ENCODE measurements around the gene RTTN. TPM values are rescaled to one million over a fixed set of nuclear protein-coding genes. Genes with fewer than 3 reads are reported as not detected.
A peak's percentile ranks its signal among the peaks of the same experiment; 100 is the strongest.

RTTN gene
- total RNA-seq, 2 donors from 2014 or later: 21.8 to 73.7 TPM

- ATAC-seq (peak in 1 of 2 donors; percentile 59), DNase-seq (ENCODE audit: low spot score) (no peak)
- Mint-ChIP-seq H3K36me3 (no peaks in the 10 kb centered on the region), H3K9me3 (no peaks in the 10 kb centered on the region), H3K27ac (peak overlapping the region; percentile 4 to 36), H3K27me3 (no peaks in the 10 kb centered on the region), H3K4me3 (peak overlapping the region; percentile 43), H3K4me1 (ENCODE audit: low read depth in 2 of 2) (peaks cover 16 to 22% of the 10 kb centered on the region in 2 donors)
Observed at GRCh38 chr18:70069965-70070364, 135.5 kb downstream of the RTTN start.

GRCh38 chr18:70069382-70069781 is 136.1 kb downstream of the RTTN start:
- Mint-ChIP-seq H3K36me3 (no peaks in the 10 kb centered on the region), H3K4me3 (peak overlapping the region; percentile 32), H3K4me1 (ENCODE audit: low read depth in 2 of 2) (peaks cover 16 to 22% of the 10 kb centered on the region in 2 donors), H3K27ac (peak overlapping the region; percentile 36 to 63), H3K9me3 (no peaks in the 10 kb centered on the region), H3K27me3 (no peaks in the 10 kb centered on the region)
- no peak for DNase-seq (ENCODE audit: low spot score)
- no peak for ATAC-seq

- H3K9me3 Mint-ChIP-seq: no peaks in the 10 kb centered on the region
- peaks cover 16 to 22% of the 10 kb centered on the region in 2 donors for H3K4me1 Mint-ChIP-seq (ENCODE audit: low read depth in 2 of 2)
- ATAC-seq (peak; percentile 83 to 94), DNase-seq (ENCODE audit: low spot score) (no peak)
- H3K4me3 Mint-ChIP-seq: peak overlapping the region; percentile 32
- H3K36me3 Mint-ChIP-seq: no peaks in the 10 kb centered on the region
- H3K27ac Mint-ChIP-seq: peak overlapping the region; percentile 36 to 63
- H3K27me3 Mint-ChIP-seq: no peaks in the 10 kb centered on the region
Observed at GRCh38 chr18:70068981-70069380, 136.5 kb downstream of the RTTN start.

- Mint-ChIP-seq H3K27me3 (no peaks in the 10 kb centered on the region), H3K4me3 (no peak overlapping the region), H3K27ac (no peak overlapping the region), H3K4me1 (ENCODE audit: low read depth in 2 of 2) (peaks cover 0 to 9% of the 10 kb centered on the region in 2 donors), H3K9me3 (no peaks in the 10 kb centered on the region), H3K36me3 (peaks cover 30% of the 10 kb centered on the region)
- ATAC-seq (no peak), DNase-seq (ENCODE audit: low spot score) (no peak)
Observed at GRCh38 chr18:70059684-70060083, 145.8 kb downstream of the RTTN start.

- ATAC-seq (no peak), DNase-seq (ENCODE audit: low spot score) (no peak)
- no peaks in the 10 kb centered on the region for H3K27me3 Mint-ChIP-seq
- no peak overlapping the region for H3K4me3 Mint-ChIP-seq
- peaks cover 0 to 9% of the 10 kb centered on the region in 2 donors for H3K4me1 Mint-ChIP-seq (ENCODE audit: low read depth in 2 of 2)
- no peak overlapping the region for H3K27ac Mint-ChIP-seq
- H3K36me3 Mint-ChIP-seq: peaks cover 30% of the 10 kb centered on the region
- H3K9me3 Mint-ChIP-seq: no peaks in the 10 kb centered on the region
Observed at GRCh38 chr18:70058916-70059315, 146.6 kb downstream of the RTTN start.

- no peak overlapping the region for H3K4me3 Mint-ChIP-seq
- H3K27me3 Mint-ChIP-seq: no peaks in the 10 kb centered on the region
- ATAC-seq (no peak), DNase-seq (ENCODE audit: low spot score) (no peak)
- no peak overlapping the region for H3K27ac Mint-ChIP-seq
- peaks cover 2% of the 10 kb centered on the region for H3K36me3 Mint-ChIP-seq
- H3K9me3 Mint-ChIP-seq: no peaks in the 10 kb centered on the region
- peaks cover 0 to 8% of the 10 kb centered on the region in 2 donors for H3K4me1 Mint-ChIP-seq (ENCODE audit: low read depth in 2 of 2)
Observed at GRCh38 chr18:70047931-70048603, 157.4 kb downstream of the RTTN start.

GRCh38 chr18:70046796-70047195 is 158.7 kb downstream of the RTTN start:
- Mint-ChIP-seq H3K27ac (no peak overlapping the region), H3K36me3 (peaks cover 12% of the 10 kb centered on the region), H3K9me3 (no peaks in the 10 kb centered on the region), H3K27me3 (no peaks in the 10 kb centered on the region), H3K4me1 (ENCODE audit: low read depth in 2 of 2) (peaks cover 0 to 11% of the 10 kb centered on the region in 2 donors), H3K4me3 (no peak overlapping the region)
- DNase-seq (ENCODE audit: low spot score): no peak
- no peak for ATAC-seq

- DNase-seq (ENCODE audit: low spot score) (no peak), ATAC-seq (no peak)
- Mint-ChIP-seq H3K4me3 (no peak overlapping the region), H3K27ac (no peak overlapping the region), H3K9me3 (no peaks in the 10 kb centered on the region), H3K36me3 (peaks cover 15% of the 10 kb centered on the region), H3K4me1 (ENCODE audit: low read depth in 2 of 2) (peaks cover 0 to 11% of the 10 kb centered on the region in 2 donors), H3K27me3 (no peaks in the 10 kb centered on the region)
Observed at GRCh38 chr18:70046207-70046606, 159.3 kb downstream of the RTTN start.

GRCh38 chr18:70044632-70045031 is 160.9 kb downstream of the RTTN start:
- DNase-seq (ENCODE audit: low spot score) (no peak), ATAC-seq (peak; percentile 92 to 95)
- H3K27ac Mint-ChIP-seq: peak overlapping the region; percentile 71 to 84
- no peaks in the 10 kb centered on the region for H3K9me3 Mint-ChIP-seq
- H3K27me3 Mint-ChIP-seq: no peaks in the 10 kb centered on the region
- peaks cover 0 to 11% of the 10 kb centered on the region in 2 donors for H3K4me1 Mint-ChIP-seq (ENCODE audit: low read depth in 2 of 2)
- H3K4me3 Mint-ChIP-seq: no peak overlapping the region
- H3K36me3 Mint-ChIP-seq: peaks cover 23% of the 10 kb centered on the region

GRCh38 chr18:70041459-70042050 is 163.9 kb downstream of the RTTN start:
- Mint-ChIP-seq H3K27me3 (no peaks in the 10 kb centered on the region), H3K36me3 (peaks cover 37% of the 10 kb centered on the region), H3K9me3 (no peaks in the 10 kb centered on the region), H3K27ac (no peak overlapping the region), H3K4me1 (ENCODE audit: low read depth in 2 of 2) (peaks cover 0 to 11% of the 10 kb centered on the region in 2 donors), H3K4me3 (no peak overlapping the region)
- no peak for ATAC-seq
- DNase-seq (ENCODE audit: low spot score): no peak

GRCh38 chr18:70039186-70039585 is 166.3 kb downstream of the RTTN start:
- Mint-ChIP-seq H3K36me3 (peaks cover 50% of the 10 kb centered on the region), H3K27ac (peak overlapping the region in 1 of 2 donors; percentile 4), H3K27me3 (no peaks in the 10 kb centered on the region), H3K4me3 (no peak overlapping the region), H3K9me3 (peaks cover 9% of the 10 kb centered on the region), H3K4me1 (ENCODE audit: low read depth in 2 of 2) (peaks cover 0 to 6% of the 10 kb centered on the region in 2 donors)
- DNase-seq (ENCODE audit: low spot score): no peak
- no peak for ATAC-seq

GRCh38 chr18:70037431-70038061 is 167.9 kb downstream of the RTTN start:
- H3K9me3 Mint-ChIP-seq: peaks cover 9% of the 10 kb centered on the region
- no peak overlapping the region for H3K27ac Mint-ChIP-seq
- peaks cover 55% of the 10 kb centered on the region for H3K36me3 Mint-ChIP-seq
- no peaks in the 10 kb centered on the region for H3K27me3 Mint-ChIP-seq
- no peak overlapping the region for H3K4me3 Mint-ChIP-seq
- ATAC-seq: no peak
- peaks cover 0 to 3% of the 10 kb centered on the region in 2 donors for H3K4me1 Mint-ChIP-seq (ENCODE audit: low read depth in 2 of 2)
- DNase-seq (ENCODE audit: low spot score): no peak

- no peak overlapping the region for H3K27ac Mint-ChIP-seq
- no peak overlapping the region for H3K4me3 Mint-ChIP-seq
- peaks cover 54% of the 10 kb centered on the region for H3K36me3 Mint-ChIP-seq
- no peak for ATAC-seq
- no peaks in the 10 kb centered on the region for H3K27me3 Mint-ChIP-seq
- no peak for DNase-seq (ENCODE audit: low spot score)
- H3K9me3 Mint-ChIP-seq: peaks cover 9% of the 10 kb centered on the region
- peaks cover 0 to 3% of the 10 kb centered on the region in 2 donors for H3K4me1 Mint-ChIP-seq (ENCODE audit: low read depth in 2 of 2)
Observed at GRCh38 chr18:70036771-70037347, 168.6 kb downstream of the RTTN start.

- Mint-ChIP-seq H3K27me3 (no peaks in the 10 kb centered on the region), H3K9me3 (peaks cover 9% of the 10 kb centered on the region), H3K4me3 (no peak overlapping the region), H3K36me3 (peaks cover 52% of the 10 kb centered on the region), H3K4me1 (ENCODE audit: low read depth in 2 of 2) (peaks cover 0 to 3% of the 10 kb centered on the region in 2 donors), H3K27ac (peak overlapping the region in 1 of 2 donors; percentile 18)
- ATAC-seq: no peak
- no peak for DNase-seq (ENCODE audit: low spot score)
Observed at GRCh38 chr18:70036168-70036567, 169.3 kb downstream of the RTTN start.

All from natural killer cell treated with Interleukin-12 subunit alpha and Interleukin-12 subunit beta and Interleukin-15 and Interleukin-18, amount 100 ng/mL, for 72 hours (primary cell).